Fibroblast of the conjunctiva (primary cell): ENCODE measurements around the gene NUP98.
A peak's percentile ranks its signal among the peaks of the same experiment; 100 is the strongest.
"Not testable (repeated sequence)": the region's sequence is repeated elsewhere in the genome, so short reads cannot be mapped to it uniquely, and the experiment has no call there.

ENCODE experiments used
- DNase-seq: peaks from one replicate; pipeline ENCODE4 v3.0.0-alpha.2; 2010; ENCODE audit warnings: low read depth

The NUP98 gene

DNA sequence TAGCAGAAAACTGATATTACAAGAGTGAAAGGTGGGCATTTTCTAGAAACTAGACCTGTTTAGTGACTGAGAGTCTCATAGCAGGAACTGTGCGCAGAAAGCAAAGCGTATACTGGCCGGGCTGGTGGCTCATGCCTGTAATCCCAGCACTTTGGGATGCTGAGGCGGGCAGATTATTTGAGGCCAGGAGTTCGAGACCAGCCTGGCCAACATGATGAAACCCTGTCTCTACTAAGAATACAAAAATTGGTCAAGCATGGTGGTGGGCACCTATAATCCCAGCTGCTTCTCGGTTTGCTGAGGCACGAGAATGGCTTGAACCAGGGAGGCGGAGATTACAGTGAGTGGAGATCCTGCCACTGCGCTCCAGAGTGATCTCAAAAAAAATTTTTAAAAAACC lies 1.8 kb upstream of the NUP98 start:
- DNase-seq: no peak

GRCh38 chr11:3796801-3797328 lies 489 bp downstream of the NUP98 start:
- no peak for DNase-seq

DNA sequence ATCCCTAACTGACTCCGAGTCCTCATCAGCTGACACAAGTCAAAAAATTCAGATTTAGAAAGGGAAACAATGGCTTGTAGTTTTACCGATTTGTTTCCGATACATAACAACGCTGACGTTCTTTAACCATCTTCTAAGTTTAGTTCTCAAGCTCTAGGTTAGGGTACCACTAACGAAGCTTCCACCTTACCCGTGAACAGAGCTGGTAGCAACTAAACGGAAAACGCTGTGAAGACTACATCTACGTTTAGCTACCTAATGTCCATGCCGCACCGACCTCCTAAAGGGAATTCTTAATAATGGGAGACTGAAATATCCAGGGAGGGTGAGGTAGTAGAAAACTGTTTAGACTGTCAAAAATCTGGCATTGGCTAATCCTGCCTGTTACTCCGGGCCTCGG lies 1.0 kb downstream of the NUP98 start:
- no peak for DNase-seq

DNA sequence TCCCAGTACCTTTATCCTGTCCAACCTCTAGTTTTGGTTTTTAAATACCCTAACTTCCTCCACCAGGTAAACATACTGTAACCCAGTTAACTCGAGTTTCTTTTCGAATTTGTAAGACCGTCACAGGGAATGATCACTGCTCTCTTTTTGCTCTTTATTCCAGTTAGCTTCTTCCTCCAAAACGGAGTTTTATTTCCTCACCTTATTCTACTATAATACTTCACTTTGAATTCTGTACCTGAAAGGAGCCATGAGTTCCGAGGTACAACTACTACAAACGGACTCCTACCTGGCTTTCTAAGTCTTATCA lies 1.4 kb downstream of the NUP98 start:
- DNase-seq: no peak

- no peak for DNase-seq
These were observed 2.0 kb downstream of the NUP98 start for GRCh38 chr11:3795131-3796001.

GRCh38 chr11:3794387-3794786 lies 3.0 kb downstream of the NUP98 start:
- not testable (repeated sequence) for DNase-seq

DNA sequence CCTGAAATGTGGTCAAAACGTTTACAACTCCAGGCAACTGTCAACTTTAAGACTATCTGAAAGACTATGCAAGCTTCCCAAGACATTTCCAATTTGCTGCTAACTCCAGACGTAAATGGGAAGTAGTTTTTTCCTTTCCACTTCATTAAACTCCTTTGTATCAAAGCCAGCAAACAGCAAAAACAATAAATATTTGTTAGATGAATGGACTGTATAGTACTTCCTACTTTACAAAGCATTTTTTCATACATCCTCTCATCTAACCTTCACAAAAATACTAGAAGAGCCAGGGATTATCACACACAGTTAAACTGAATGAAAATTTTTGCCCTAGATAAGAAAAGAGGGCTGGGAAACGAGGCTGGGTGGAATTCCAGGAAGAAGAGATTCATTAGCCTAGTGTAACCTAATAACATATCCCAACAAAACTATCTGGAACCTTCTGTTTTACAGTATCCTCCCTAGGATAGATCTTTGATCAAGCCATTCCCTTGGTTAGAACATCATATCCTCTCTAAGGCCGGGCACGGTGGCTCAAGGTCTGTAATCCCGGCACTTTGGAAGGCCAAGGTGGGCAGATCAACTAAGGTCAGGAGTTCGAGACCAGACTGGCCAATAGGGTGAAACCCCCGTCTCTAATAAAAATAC lies 10.4 kb downstream of the NUP98 start:
- no peak for DNase-seq

GRCh38 chr11:3783611-3784010 lies 13.7 kb downstream of the NUP98 start:
- DNase-seq: no peak

- no peak for DNase-seq
These were observed 14.4 kb downstream of the NUP98 start for GRCh38 chr11:3782963-3783362.

DNA sequence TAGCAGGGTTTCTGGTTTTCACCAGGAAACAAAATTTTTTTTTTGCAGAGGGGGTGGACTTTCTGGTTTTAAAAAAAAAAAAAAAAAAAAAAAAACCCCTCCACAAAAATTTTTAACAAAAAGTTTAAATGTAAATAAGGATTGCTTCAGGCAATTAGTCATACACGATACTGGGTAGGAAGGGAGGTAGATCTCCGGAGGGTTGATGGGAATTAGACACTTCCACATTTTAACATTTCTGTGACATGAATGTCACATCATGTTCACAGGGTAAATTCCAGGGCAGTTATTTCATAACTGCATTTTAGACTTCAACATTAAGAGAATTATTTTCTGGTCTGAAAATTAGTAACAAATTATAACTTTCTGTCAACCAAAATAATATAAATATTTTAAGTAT lies 15.9 kb downstream of the NUP98 start:
- DNase-seq: no peak

GRCh38 chr11:3775736-3776406 lies 21.5 kb downstream of the NUP98 start:
- peak; percentile 22 for DNase-seq

DNA sequence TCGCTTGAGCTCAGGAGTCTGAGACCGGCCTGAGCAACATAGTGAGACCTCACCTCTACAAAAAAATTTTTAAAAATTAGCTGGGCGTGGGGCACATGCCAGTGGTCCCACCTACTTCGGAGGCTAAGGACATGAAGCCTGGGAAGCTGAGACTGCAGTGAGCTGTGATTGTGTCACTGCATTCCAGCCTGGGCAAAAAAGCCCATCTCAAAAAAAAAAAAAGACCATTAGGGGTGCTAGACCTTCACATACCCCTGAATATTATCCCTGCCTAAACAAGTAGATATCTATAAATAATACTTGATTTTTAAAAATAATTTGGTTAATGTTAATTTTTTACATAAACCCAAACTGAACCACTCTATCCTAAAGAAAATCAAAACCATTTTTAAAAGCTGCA lies 24.2 kb downstream of the NUP98 start:
- no peak for DNase-seq

- DNase-seq: no peak
These were observed 29.8 kb downstream of the NUP98 start for GRCh38 chr11:3767536-3767935.

GRCh38 chr11:3766836-3767235 lies 30.5 kb downstream of the NUP98 start:
- not testable (repeated sequence) for DNase-seq

- DNase-seq: no peak
These were observed 33.1 kb downstream of the NUP98 start for GRCh38 chr11:3764266-3764665.

- DNase-seq: no peak
These were observed 42.2 kb downstream of the NUP98 start for GRCh38 chr11:3755151-3755550.

- no peak for DNase-seq
These were observed 44.2 kb downstream of the NUP98 start for GRCh38 chr11:3753110-3753509.

- DNase-seq: peak; percentile 57
These were observed 49.6 kb downstream of the NUP98 start for GRCh38 chr11:3747704-3748103.

DNA sequence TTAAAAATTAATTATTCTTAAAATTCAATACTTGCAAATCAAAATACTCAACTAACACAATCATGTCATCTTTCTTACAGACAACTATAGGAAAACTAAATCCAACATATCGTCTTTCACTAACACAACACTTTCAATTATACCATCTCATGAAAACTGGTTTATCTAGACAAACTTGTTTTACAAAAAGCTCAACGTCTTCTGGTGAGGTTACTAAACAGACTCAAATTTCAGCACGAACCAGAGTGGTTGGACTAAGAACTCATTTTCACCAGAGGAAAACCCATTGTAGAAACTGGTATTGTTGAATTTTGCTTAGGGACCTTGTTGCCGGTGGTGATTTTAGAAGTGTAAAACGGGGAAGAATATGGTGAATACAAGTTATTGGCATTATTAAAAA lies 52.2 kb downstream of the NUP98 start:
- DNase-seq: no peak

- no peak for DNase-seq
These were observed 58.6 kb downstream of the NUP98 start for GRCh38 chr11:3738723-3739122.

DNA sequence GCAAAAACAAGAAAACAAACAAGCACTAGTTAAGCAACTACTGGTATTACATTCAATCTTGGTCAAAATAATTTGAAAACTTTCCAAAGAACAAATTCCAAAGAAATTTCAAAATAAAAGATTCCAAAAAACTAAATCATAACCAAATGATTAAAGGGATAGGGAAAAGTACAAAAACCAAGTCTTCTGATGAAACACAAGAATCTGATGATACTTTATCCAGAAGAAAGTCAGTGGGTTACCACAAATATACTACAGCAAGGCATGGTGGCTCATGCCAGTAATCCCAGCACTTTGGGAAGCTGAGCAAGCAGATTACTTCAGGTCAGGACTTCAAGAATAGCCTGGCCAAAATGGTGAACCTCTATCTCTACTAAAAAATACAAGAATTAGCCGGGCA lies 59.1 kb downstream of the NUP98 start:
- no peak for DNase-seq

DNA sequence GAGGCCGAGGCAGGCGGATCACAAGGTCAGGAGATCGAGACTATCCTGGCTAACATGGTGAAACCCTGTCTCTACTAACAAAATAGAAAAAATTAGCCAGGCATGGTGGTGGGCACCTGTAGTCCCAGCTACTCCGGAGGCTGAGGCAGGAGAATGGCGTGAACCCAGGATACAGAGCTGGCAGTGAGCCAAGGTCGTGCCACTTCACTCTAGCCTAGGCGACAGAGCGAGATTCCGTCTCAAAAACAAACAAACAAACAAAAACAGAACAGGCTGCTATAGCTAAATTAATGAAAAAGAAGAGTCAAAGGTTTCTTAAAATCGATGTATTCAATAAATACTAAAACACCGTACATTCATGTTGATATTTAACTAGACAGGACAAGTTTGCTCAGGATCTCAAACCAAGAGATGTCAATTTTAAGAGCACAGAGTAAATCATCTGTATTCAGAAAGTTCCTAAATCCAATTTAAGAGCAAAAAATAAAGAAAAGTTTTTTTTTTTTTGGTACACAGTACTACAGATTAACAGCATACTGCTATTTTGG lies 59.9 kb downstream of the NUP98 start:
- DNase-seq: no peak

- DNase-seq: no peak
These were observed 60.5 kb downstream of the NUP98 start for GRCh38 chr11:3736816-3737215.
